Vagina (tissue), 2 donors: Measurements from ENCODE around the gene CPN2. TPM values are rescaled to one million over a fixed set of nuclear protein-coding genes. Genes with fewer than 3 reads are reported as not detected.
A peak's percentile ranks its signal among the peaks of the same experiment; 100 is the strongest.

Experiments
- DNase-seq, 2 donors: peaks; one replicate each; pipeline ENCODE4 v3.0.0-alpha.2; 2017; ENCODE audit errors: extremely low spot score in 2 of 2
- H3K27ac ChIP-seq: fragments of 200-600 bp; sonication (generic); one replicate; pipeline ENCODE4 v1.5.1; 2019
- H3K27me3 ChIP-seq: fragments of 200-600 bp; sonication (generic); one replicate; pipeline ENCODE4 v1.5.1; 2019
- H3K36me3 ChIP-seq, 2 donors: fragments of 200-600 bp; sonication (generic); one replicate each; pipeline ENCODE4 v1.5.1; 2017 to 2019
- H3K4me1 ChIP-seq: fragments of 200-600 bp; sonication (generic); one replicate; pipeline ENCODE4 v1.5.1; 2019
- H3K4me3 ChIP-seq, 2 donors: fragments of 200-600 bp; sonication (generic); 1 replicate in 1 of 2; 2 replicates in 1 of 2; pipeline ENCODE4 v1.5.1; 2016 to 2019
- H3K9me3 ChIP-seq: fragments of 200-600 bp; sonication (generic); one replicate; pipeline ENCODE4 v1.5.1; 2019
- CTCF ChIP-seq, 3 experiments: fragments of 450-650 bp in 2 of 3; fragments of 200-600 bp in 1 of 3; sonication (generic) in 1 of 3; IDR thresholded peaks; one replicate each; pipeline ENCODE4 v1.5.1; 2017 to 2019; ENCODE audit warnings: antibody characterized with exemption in 3 of 3, mild to moderate bottlenecking in 2 of 3, moderate library complexity in 2 of 3
- POLR2A ChIP-seq, 2 donors: fragments of 450-650 bp; IDR thresholded peaks; one replicate each; pipeline ENCODE4 v1.6.1; 2017; ENCODE audit warnings: antibody characterized with exemption in 2 of 2, mild to moderate bottlenecking in 2 of 2, moderate library complexity in 2 of 2
- POLR2AphosphoS5 ChIP-seq, 2 donors: sonication (generic); formaldehyde crosslinking; IDR thresholded peaks; one replicate each; pipeline ENCODE4 v1.9.0; 2017; ENCODE audit warnings: antibody characterized with exemption in 2 of 2, mild to moderate bottlenecking in 2 of 2, low read depth in 1 of 2; ENCODE audit not compliant: insufficient read depth in 1 of 2
- intact Hi-C: fragments of 100-400 bp; cut with DNase I; formaldehyde crosslinking; loops from one replicate; pipeline ENCODE4 v1.15.1; 2023
- total RNA-seq: library from RNA; depleted of rRNA; stranded (reverse); fragments of >200 nt; gene quantifications from one replicate; pipeline ENCODE4 v1.2.3, GENCODE V29; 2016

CPN2 gene
- total RNA-seq, 1 donor from 2014 or later, result not detected

- Histone ChIP-seq H3K27ac (peak overlapping the region; percentile 39), H3K27me3 (no peaks in the 10 kb centered on the region)
- intact Hi-C loops, result no loop called here
Observed at GRCh38 chr3:194364314-194364651, 13.2 kb upstream of the CPN2 start.

GRCh38 chr3:194360568-194360967, 9.4 kb upstream of the CPN2 start:
- Histone ChIP-seq H3K27me3 (no peaks in the 10 kb centered on the region), H3K27ac (no peak overlapping the region), H3K4me3 (no peak overlapping the region), H3K36me3 (no peaks in the 10 kb centered on the region), H3K4me1 (peaks cover 12% of the 10 kb centered on the region), H3K9me3 (no peaks in the 10 kb centered on the region)
- no peak for TF ChIP-seq POLR2AphosphoS5 (IDR thresholded peaks at IDR 0.05; ENCODE audit: insufficient read depth in 1 of 2, low read depth in 1 of 2)
- TF ChIP-seq CTCF (IDR thresholded peaks at IDR 0.05), result no peak
- no peak for TF ChIP-seq POLR2A (IDR thresholded peaks at IDR 0.05)
- intact Hi-C loops, result no loop called here
- no peak for DNase-seq

More at GRCh38 chr3:194364314-194364651, 13.2 kb upstream of the CPN2 start:
- Histone ChIP-seq H3K9me3 (no peaks in the 10 kb centered on the region), H3K4me1 (peaks cover 22% of the 10 kb centered on the region), H3K4me3 (no peak overlapping the region), H3K36me3 (no peaks in the 10 kb centered on the region)
- no peak for DNase-seq
- TF ChIP-seq CTCF (IDR thresholded peaks at IDR 0.05) (no peak), POLR2AphosphoS5 (IDR thresholded peaks at IDR 0.05; ENCODE audit: insufficient read depth in 1 of 2, low read depth in 1 of 2) (no peak), POLR2A (IDR thresholded peaks at IDR 0.05) (no peak)

DNA sequence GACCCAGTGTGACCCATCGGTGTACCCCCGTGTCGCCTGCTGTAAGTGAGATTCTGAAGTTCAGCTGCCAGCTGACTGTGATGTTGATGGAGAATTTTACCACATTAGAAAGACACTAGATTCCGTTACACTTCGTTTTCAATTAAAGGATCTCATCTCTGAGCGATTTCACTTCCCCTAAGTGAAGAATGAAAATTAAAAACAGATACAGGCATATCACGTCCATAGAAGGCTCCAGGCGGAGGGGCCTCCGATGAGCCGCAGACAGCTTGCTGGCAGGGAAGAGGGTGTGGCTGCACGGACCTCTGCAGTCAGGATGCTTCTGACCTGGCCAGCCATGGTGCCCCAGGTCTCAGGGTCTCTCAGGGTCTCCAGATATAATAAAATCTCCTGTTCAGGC, 6.6 kb upstream of the CPN2 start:
- Histone ChIP-seq H3K27ac (no peak overlapping the region), H3K4me1 (no peaks in the 10 kb centered on the region), H3K4me3 (no peak overlapping the region), H3K36me3 (no peaks in the 10 kb centered on the region), H3K9me3 (no peaks in the 10 kb centered on the region), H3K27me3 (no peaks in the 10 kb centered on the region)
- TF ChIP-seq CTCF (IDR thresholded peaks at IDR 0.05), result no peak
- TF ChIP-seq POLR2AphosphoS5 (IDR thresholded peaks at IDR 0.05; ENCODE audit: insufficient read depth in 1 of 2, low read depth in 1 of 2), result no peak
- no peak for TF ChIP-seq POLR2A (IDR thresholded peaks at IDR 0.05)
- intact Hi-C loops, result no loop called here
- DNase-seq, result no peak

GRCh38 chr3:194355379-194355778, 4.3 kb upstream of the CPN2 start:
- no peak for DNase-seq
- H3K27me3 ChIP-seq, result no peaks in the 10 kb centered on the region
- no peak overlapping the region for H3K4me3 ChIP-seq
- no peak overlapping the region for H3K27ac ChIP-seq
- H3K4me1 ChIP-seq, result no peaks in the 10 kb centered on the region
- intact Hi-C loops, result no loop called here
- TF ChIP-seq POLR2A (IDR thresholded peaks at IDR 0.05) (no peak), CTCF (IDR thresholded peaks at IDR 0.05) (no peak), POLR2AphosphoS5 (IDR thresholded peaks at IDR 0.05; ENCODE audit: insufficient read depth in 1 of 2, low read depth in 1 of 2) (no peak)
- no peaks in the 10 kb centered on the region for H3K36me3 ChIP-seq
- no peaks in the 10 kb centered on the region for H3K9me3 ChIP-seq

DNA sequence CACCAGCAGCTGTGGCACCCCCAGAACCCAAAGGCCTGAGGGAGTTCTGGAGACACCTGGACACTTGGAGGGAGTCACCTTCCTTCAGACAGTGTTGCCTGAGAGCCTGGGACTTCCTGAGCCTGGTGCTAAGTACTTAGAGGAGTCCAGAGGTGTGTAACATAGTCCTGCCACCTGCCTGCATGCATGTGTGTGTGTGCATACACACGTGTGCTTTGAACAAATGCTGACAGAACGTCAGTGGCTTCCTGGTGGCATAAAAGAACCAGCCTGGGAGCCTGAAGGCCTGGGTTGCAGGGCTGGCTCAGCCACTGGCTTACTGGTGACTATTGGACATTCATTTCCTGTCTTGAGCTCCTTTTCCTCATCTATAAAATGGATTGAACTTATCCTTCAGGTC, 3.2 kb upstream of the CPN2 start:
- no peaks in the 10 kb centered on the region for H3K9me3 ChIP-seq
- no peak overlapping the region for H3K4me3 ChIP-seq
- DNase-seq, result no peak
- no peaks in the 10 kb centered on the region for H3K4me1 ChIP-seq
- TF ChIP-seq POLR2AphosphoS5 (IDR thresholded peaks at IDR 0.05; ENCODE audit: insufficient read depth in 1 of 2, low read depth in 1 of 2) (no peak), POLR2A (IDR thresholded peaks at IDR 0.05) (no peak), CTCF (IDR thresholded peaks at IDR 0.05) (no peak)
- intact Hi-C loops, result no loop called here
- H3K36me3 ChIP-seq, result no peaks in the 10 kb centered on the region
- H3K27ac ChIP-seq, result no peak overlapping the region
- no peaks in the 10 kb centered on the region for H3K27me3 ChIP-seq
